ENCODE measurements around the gene KPNA6.
A peak's percentile ranks its signal among the peaks of the same experiment; 100 is the strongest.
"Not testable (repeated sequence)": the region's sequence is repeated elsewhere in the genome, so short reads cannot be mapped to it uniquely, and the experiment has no call there.

Gene KPNA6

GRCh38 chr1:32143302-32143695 lies 35.4 kb downstream of the KPNA6 start:
- DNase-seq = not testable (repeated sequence)

- no peak for DNase-seq
Measured at GRCh38 chr1:32144033-32144432, 36.2 kb downstream of the KPNA6 start.

GRCh38 chr1:32147799-32148198 lies 39.9 kb downstream of the KPNA6 start:
- not testable (repeated sequence) for DNase-seq

- DNase-seq = no peak
Measured at GRCh38 chr1:32150847-32151246, 43.0 kb downstream of the KPNA6 start.

- DNase-seq = no peak
Measured at GRCh38 chr1:32151319-32151787, 43.5 kb downstream of the KPNA6 start.

GRCh38 chr1:32159189-32159588 lies 51.3 kb downstream of the KPNA6 start:
- peak in 1 of 5 experiments; percentile 33 for DNase-seq

- no peak for DNase-seq
Measured at GRCh38 chr1:32163405-32163804, 55.5 kb downstream of the KPNA6 start.

- not testable (repeated sequence) for DNase-seq
Measured at GRCh38 chr1:32165633-32166032, 57.8 kb downstream of the KPNA6 start.

- no peak for DNase-seq
Measured at GRCh38 chr1:32170991-32171390, 63.1 kb downstream of the KPNA6 start.

GRCh38 chr1:32172621-32173245 lies 64.9 kb downstream of the KPNA6 start:
- no peak for DNase-seq

- no peak for DNase-seq
Measured at GRCh38 chr1:32178380-32179192, 70.7 kb downstream of the KPNA6 start.

- DNase-seq = no peak
Measured at GRCh38 chr1:32179193-32179442, 71.3 kb downstream of the KPNA6 start.

GRCh38 chr1:32179443-32180185 lies 71.8 kb downstream of the KPNA6 start, which contains the start of gene TXLNA:
TSS of gene TXLNA (plus strand) at chr1:32179675. CDS start at chr1:32180346, 671 bp downstream.
- peak; percentile 81 to 92 (median 83) for DNase-seq

GRCh38 chr1:32180186-32181060 lies 72.6 kb downstream of the KPNA6 start:
- peak in 3 of 5 experiments; percentile 9 to 65 (median 12) for DNase-seq

- no peak for DNase-seq
Measured at GRCh38 chr1:32181065-32181464, 73.2 kb downstream of the KPNA6 start.

- DNase-seq = no peak
Measured at GRCh38 chr1:32181563-32181962, 73.7 kb downstream of the KPNA6 start.

GRCh38 chr1:32182060-32182459 lies 74.2 kb downstream of the KPNA6 start:
- no peak for DNase-seq

- DNase-seq = no peak
Measured at GRCh38 chr1:32184650-32185049, 76.8 kb downstream of the KPNA6 start.

- no peak for DNase-seq
Measured at GRCh38 chr1:32186077-32186476, 78.2 kb downstream of the KPNA6 start.

- no peak for DNase-seq
Measured at GRCh38 chr1:32186491-32186890, 78.6 kb downstream of the KPNA6 start.

- DNase-seq = no peak
Measured at GRCh38 chr1:32187850-32188249, 80.0 kb downstream of the KPNA6 start.

- DNase-seq = no peak
Measured at GRCh38 chr1:32192220-32192948, 84.5 kb downstream of the KPNA6 start.
